CD4-positive, alpha-beta T cell treated with Interleukin-10 for 1 hour (primary cell): ENCODE results near the gene PACSIN3.
"Not testable (repeated sequence)": the region's sequence is repeated elsewhere in the genome, so short reads cannot be mapped to it uniquely, and the experiment has no call there.

Experiments
- DNase-seq: peaks from one replicate; pipeline ENCODE4 v3.0.0-alpha.2; 2020

The PACSIN3 gene

GRCh38 chr11:47186076-47186699, at the start of gene PACSIN3:
TSS of gene PACSIN3 (minus strand) at chr11:47186434. CDS start at chr11:47182727, 3,707 bp downstream.
- DNase-seq = peak; percentile 42

GRCh38 chr11:47235163-47235562, 48.9 kb upstream of the PACSIN3 start:
- no peak for DNase-seq

GRCh38 chr11:47234669-47235100, 48.5 kb upstream of the PACSIN3 start:
- peak; percentile 80 for DNase-seq

GRCh38 chr11:47233989-47234668, 47.9 kb upstream of the PACSIN3 start:
- peak; percentile 40 for DNase-seq

- DNase-seq = no peak
Observed at GRCh38 chr11:47233051-47233450, 46.8 kb upstream of the PACSIN3 start.

GRCh38 chr11:47229161-47229560, 42.9 kb upstream of the PACSIN3 start:
- DNase-seq = no peak

GRCh38 chr11:47225552-47226400, 39.5 kb upstream of the PACSIN3 start:
- DNase-seq = peak; percentile 14

GRCh38 chr11:47222696-47223095, 36.5 kb upstream of the PACSIN3 start:
- no peak for DNase-seq

- DNase-seq = no peak
Observed at GRCh38 chr11:47220401-47220821, 34.2 kb upstream of the PACSIN3 start.

GRCh38 chr11:47216121-47216798, 30.0 kb upstream of the PACSIN3 start:
- DNase-seq = peak; percentile 41

- peak; percentile 5 for DNase-seq
Observed at GRCh38 chr11:47215366-47215910, 29.2 kb upstream of the PACSIN3 start.

- DNase-seq = peak; percentile 88
Observed at GRCh38 chr11:47213950-47214565, 27.8 kb upstream of the PACSIN3 start.

GRCh38 chr11:47212938-47213337, 26.7 kb upstream of the PACSIN3 start:
- no peak for DNase-seq

GRCh38 chr11:47208628-47209027, 22.4 kb upstream of the PACSIN3 start:
- no peak for DNase-seq

GRCh38 chr11:47208008-47208552, 21.8 kb upstream of the PACSIN3 start:
- DNase-seq = not testable (repeated sequence)

GRCh38 chr11:47207459-47207858, 21.2 kb upstream of the PACSIN3 start:
- DNase-seq = no peak

- DNase-seq = not testable (repeated sequence)
Observed at GRCh38 chr11:47206577-47206976, 20.3 kb upstream of the PACSIN3 start.

- no peak for DNase-seq
Observed at GRCh38 chr11:47204637-47204989, 18.4 kb upstream of the PACSIN3 start.

- DNase-seq = no peak
Observed at GRCh38 chr11:47202576-47202975, 16.3 kb upstream of the PACSIN3 start.

- no peak for DNase-seq
Observed at GRCh38 chr11:47201015-47201414, 14.8 kb upstream of the PACSIN3 start.

- DNase-seq = not testable (repeated sequence)
Observed at GRCh38 chr11:47198161-47198560, 11.9 kb upstream of the PACSIN3 start.

GRCh38 chr11:47192111-47192510, 5.9 kb upstream of the PACSIN3 start:
- no peak for DNase-seq
